SK-N-SH (cell line): ENCODE results near the gene LDLR. TPM values are rescaled to one million over a fixed set of nuclear protein-coding genes. Genes with fewer than 3 reads are reported as not detected.

Source experiments
- CTCF ChIA-PET: fragments of 300-600, 350-600 bp; formaldehyde crosslinking; extraction: SDS; loops from one replicate; lab custom pipeline; 2021; lab: Yijun Ruan, JAX
- POLR2A ChIA-PET: fragments of 350-600 bp; sonication (Branson Sonifier 250); formaldehyde crosslinking; extraction: SDS; loops from one replicate; lab custom pipeline; 2020; ENCODE audit warnings: antibody characterized with exemption, inconsistent platforms; lab: Yijun Ruan, JAX
- DNase-seq: peaks from one replicate; pipeline ENCODE4 v3.0.0; 2012
- H2AFZ ChIP-seq: fragments of 200-600 bp; sonication (generic); 2 replicates; pipeline ENCODE4 v1.8.1; 2016; ENCODE audit warnings: antibody characterized with exemption, mild to moderate bottlenecking, low read depth
- H3F3A ChIP-seq: fragments of 200-600 bp; sonication (generic); replicated peaks from 2 replicates; pipeline ENCODE3; 2016; ENCODE audit warnings: antibody characterized with exemption, mild to moderate bottlenecking; ENCODE audit not compliant: insufficient read depth
- H3K27ac ChIP-seq, 2 experiments: fragments of 200-500 bp in 1 of 2; fragments of 200-600 bp in 1 of 2; sonication (Bioruptor generic) in 1 of 2; sonication (generic), shearing (Covaris generic) in 1 of 2; 2 replicates each; pipeline versions ENCODE4 v1.5.1 to v1.6.1; 2014 to 2016; ENCODE audit warnings: low read depth in 2 of 2, inconsistent platforms in 1 of 2, low read length in 1 of 2, mild to moderate bottlenecking in 1 of 2, mixed read lengths in 1 of 2
- H3K27me3 ChIP-seq: fragments of 200-600 bp; sonication (generic), shearing (Covaris generic); 2 replicates; pipeline ENCODE4 v1.6.1; 2016; ENCODE audit warnings: mixed run types; ENCODE audit not compliant: insufficient read depth
- H3K36me3 ChIP-seq, 2 experiments: fragments of 200-500 bp in 1 of 2; fragments of 200-600 bp in 1 of 2; sonication (Bioruptor generic) in 1 of 2; sonication (generic) in 1 of 2; replicated peaks in 1 of 2; 2 replicates each; pipeline versions ENCODE3 to v1.5.1; 2014 to 2016; ENCODE audit warnings: low read length in 1 of 2, mild to moderate bottlenecking in 1 of 2; ENCODE audit not compliant: insufficient read depth in 2 of 2, control insufficient read depth in 1 of 2
- H3K4me1 ChIP-seq, 2 experiments: fragments of 200-500 bp in 1 of 2; fragments of 200-600 bp in 1 of 2; sonication (Bioruptor generic) in 1 of 2; sonication (generic), shearing (Covaris generic) in 1 of 2; 2 replicates each; pipeline versions ENCODE4 v1.5.1 to v1.6.1; 2014 to 2016; ENCODE audit warnings: low read depth in 1 of 2, low read length in 1 of 2, mixed run types in 1 of 2; ENCODE audit not compliant: insufficient read depth in 2 of 2, control insufficient read depth in 1 of 2
- H3K4me2 ChIP-seq: fragments of 200-600 bp; sonication (generic), shearing (Covaris generic); 2 replicates; pipeline ENCODE4 v1.6.1; 2017; ENCODE audit warnings: mixed run types
- H3K4me3 ChIP-seq, 2 experiments: fragments of 200-500 bp in 1 of 2; fragments of 200-600 bp in 1 of 2; sonication (Bioruptor generic) in 1 of 2; sonication (generic), shearing (Covaris generic) in 1 of 2; 2 replicates each; pipeline versions ENCODE4 v1.5.1 to v1.8.1; 2014 to 2016; ENCODE audit warnings: low read depth in 2 of 2, inconsistent platforms in 1 of 2, low read length in 1 of 2, mild to moderate bottlenecking in 1 of 2, mixed read lengths in 1 of 2, moderate library complexity in 1 of 2
- H3K79me2 ChIP-seq: fragments of 200-600 bp; sonication (generic); 2 replicates; pipeline ENCODE4 v1.8.1; 2017; ENCODE audit warnings: mild to moderate bottlenecking; ENCODE audit not compliant: insufficient read depth
- H3K9ac ChIP-seq: fragments of 200-600 bp; sonication (generic); 2 replicates; pipeline ENCODE4 v1.6.1; 2017; ENCODE audit warnings: mixed run types
- H3K9me2 ChIP-seq: fragments of 200-600 bp; sonication (generic); 2 replicates; pipeline ENCODE4 v1.6.1; 2017; ENCODE audit warnings: mixed run types
- H3K9me3 ChIP-seq: fragments of 200-600 bp; sonication (generic); 2 replicates; pipeline ENCODE4 v1.6.1; 2017; ENCODE audit warnings: mixed run types, mild to moderate bottlenecking, moderate library complexity
- H4K20me1 ChIP-seq: fragments of 200-600 bp; sonication (generic); 2 replicates; pipeline ENCODE4 v1.6.1; 2017; ENCODE audit warnings: mild to moderate bottlenecking, mixed run types; ENCODE audit not compliant: insufficient read depth
- EZH2phosphoT487 ChIP-seq: fragments of 200-600 bp; sonication (generic); IDR thresholded peaks from 2 replicates; pipeline ENCODE4 v1.6.1; 2017; ENCODE audit warnings: low read depth, mixed run types, mild to moderate bottlenecking, antibody characterized with exemption, moderate library complexity, borderline replicate concordance
- FOSL2 ChIP-seq: IDR thresholded peaks from 2 replicates; pipeline ENCODE4 v1.4.0; 2012; ENCODE audit warnings: low read depth, mild to moderate bottlenecking, moderate library complexity, borderline replicate concordance
- FOXJ3 ChIP-seq: sonication (generic); formaldehyde crosslinking; IDR thresholded peaks from 2 replicates; pipeline ENCODE4 v1.5.1; 2020; ENCODE audit warnings: mild to moderate bottlenecking, missing genetic modification reagents
- GABPA ChIP-seq: IDR thresholded peaks from 2 replicates; pipeline ENCODE4 v1.4.0; 2012; ENCODE audit warnings: low read depth, mild to moderate bottlenecking
- MEF2A ChIP-seq: IDR thresholded peaks from 2 replicates; pipeline ENCODE4 v1.4.0; 2012; ENCODE audit warnings: low read depth, borderline replicate concordance
- NFIC ChIP-seq: IDR thresholded peaks from 2 replicates; pipeline ENCODE4 v1.4.0; 2012; ENCODE audit warnings: borderline replicate concordance
- NRF1 ChIP-seq: IDR thresholded peaks from 2 replicates; pipeline ENCODE4 v1.6.1; 2012; ENCODE audit warnings: low read depth, mild to moderate bottlenecking, low read length
- SIN3A ChIP-seq: IDR thresholded peaks from 2 replicates; pipeline ENCODE4 v1.6.1; 2012; ENCODE audit warnings: low read depth, mild to moderate bottlenecking, low read length, moderate library complexity, borderline replicate concordance
- TEAD4 ChIP-seq: IDR thresholded peaks from 2 replicates; pipeline ENCODE4 v1.4.0; 2012; ENCODE audit warnings: mild to moderate bottlenecking, borderline replicate concordance; ENCODE audit not compliant: insufficient read depth
- YY1 ChIP-seq: IDR thresholded peaks from 2 replicates; pipeline ENCODE4 v1.4.0; 2012; ENCODE audit warnings: low read depth, mild to moderate bottlenecking
- WGBS: methylation state at CpG from one replicate; pipeline ENCODE4 v1.1.6; 2017; ENCODE audit warnings: low lambda C conversion rate; 5-methylcytosine and 5-hydroxymethylcytosine counted together
- polyA plus RNA-seq, 3 experiments: library from polyadenylated mRNA; depleted of rRNA; stranded (reverse); fragments of >200 nt; gene quantifications; 2 replicates each; pipeline ENCODE4 v1.2.3, GENCODE V29; 2012
- TF ChIP-seq, protein P1 (sequence below): IDR thresholded peaks from 2 replicates; pipeline ENCODE4; 2012
- TF ChIP-seq, protein P2 (sequence below): IDR thresholded peaks from 2 replicates; pipeline ENCODE4 v1.4.0; 2012; ENCODE audit warnings: low read depth
- TF ChIP-seq, protein P3 (sequence below): IDR thresholded peaks from 2 replicates; pipeline ENCODE4 v1.4.0; 2012; ENCODE audit warnings: low read depth, borderline replicate concordance
- TF ChIP-seq, protein P4 (sequence below): IDR thresholded peaks from 2 replicates; pipeline ENCODE4 v1.4.0; 2012; ENCODE audit warnings: low read depth, borderline replicate concordance

The LDLR gene
- polyA plus RNA-seq, 1 of the 3 experiments (the other 2 are of a cell fraction) = 25.1 TPM

DNA sequence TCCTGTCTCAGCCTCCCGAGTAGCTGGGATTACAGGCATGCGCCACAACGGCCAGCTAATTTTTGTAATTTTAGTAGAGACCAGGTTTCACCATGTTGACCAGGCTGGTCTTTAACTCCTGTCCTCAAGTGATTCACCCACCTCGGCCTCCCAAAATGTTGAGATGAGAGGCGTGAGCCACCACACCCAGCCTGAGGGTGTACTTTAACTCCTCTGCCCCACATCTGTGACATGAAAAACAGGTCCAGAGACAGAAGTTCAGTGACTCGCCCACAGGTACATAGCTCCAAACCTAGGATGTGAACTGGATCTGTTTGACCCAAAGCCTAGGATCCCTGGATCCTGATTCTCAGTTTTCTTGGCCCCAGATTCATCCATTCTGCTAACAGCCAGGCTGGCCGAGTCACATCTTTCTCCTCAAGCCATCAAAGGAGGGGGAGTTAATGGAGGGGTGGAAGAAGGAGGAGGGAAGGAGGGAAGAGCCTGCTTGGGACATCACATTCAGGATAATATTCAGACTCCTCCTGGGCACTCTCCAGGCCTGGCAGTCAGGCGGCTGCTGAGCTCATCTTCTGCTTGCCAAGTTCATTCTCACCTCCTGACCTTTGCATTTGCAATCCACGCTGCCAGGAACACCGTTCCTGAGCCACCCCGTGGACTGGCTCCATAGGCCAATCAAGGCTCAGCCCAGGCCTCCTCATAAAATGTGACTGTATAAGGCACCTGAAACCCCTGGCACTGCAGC, 63.2 kb downstream of the LDLR start:
- Histone ChIP-seq H3K4me1 (peaks cover 2 to 6% of the 10 kb centered on the region in 2 experiments; a peak in 1 of 4 replicates), H3K9ac (0 out of 2 replicates have a peak overlapping the region, but pooled peaks have one; percentile 19), H3K79me2 (peaks cover 72% of the 10 kb centered on the region), H4K20me1 (no peaks in the 10 kb centered on the region), H3K9me2 (no peaks in the 10 kb centered on the region), H3K9me3 (no peaks in the 10 kb centered on the region), H3K36me3 (no peaks in the 10 kb centered on the region), H3F3A (peaks cover 9% of the 10 kb centered on the region), H3K27ac (peak overlapping the region; percentile 1 to 68), H2AFZ (peak overlapping the region; percentile 20), H3K27me3 (no peaks in the 10 kb centered on the region), H3K4me3 (no peak overlapping the region), H3K4me2 (peak overlapping the region; percentile 61)
- WGBS = 50% methylated on average over 10 of the region's 11 CpGs
- no peak for DNase-seq
- CTCF ChIA-PET = interaction anchor here (0.9 to 2.3 kb wide), 4 partner anchors 22 to 48 kb away, joined by 3 to 7 read pairs (median 4); no protein-coding TSS in a partner anchor
- 0 out of 2 replicates have a peak, but pooled peaks have one; percentile 10 for TF ChIP-seq YY1
- no peak for TF ChIP-seq MEF2A
- TF ChIP-seq, protein P1, sequence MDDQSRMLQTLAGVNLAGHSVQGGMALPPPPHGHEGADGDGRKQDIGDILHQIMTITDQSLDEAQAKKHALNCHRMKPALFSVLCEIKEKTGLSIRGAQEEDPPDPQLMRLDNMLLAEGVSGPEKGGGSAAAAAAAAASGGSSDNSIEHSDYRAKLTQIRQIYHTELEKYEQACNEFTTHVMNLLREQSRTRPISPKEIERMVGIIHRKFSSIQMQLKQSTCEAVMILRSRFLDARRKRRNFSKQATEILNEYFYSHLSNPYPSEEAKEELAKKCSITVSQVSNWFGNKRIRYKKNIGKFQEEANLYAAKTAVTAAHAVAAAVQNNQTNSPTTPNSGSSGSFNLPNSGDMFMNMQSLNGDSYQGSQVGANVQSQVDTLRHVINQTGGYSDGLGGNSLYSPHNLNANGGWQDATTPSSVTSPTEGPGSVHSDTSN = no peak
- TF ChIP-seq, protein P2, sequence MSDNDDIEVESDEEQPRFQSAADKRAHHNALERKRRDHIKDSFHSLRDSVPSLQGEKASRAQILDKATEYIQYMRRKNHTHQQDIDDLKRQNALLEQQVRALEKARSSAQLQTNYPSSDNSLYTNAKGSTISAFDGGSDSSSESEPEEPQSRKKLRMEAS = peak; percentile 64; the same call in 1 of the 2 replicates
- peak; percentile 61; the same call in 1 of the 2 replicates for TF ChIP-seq NFIC
- POLR2A ChIA-PET = interaction anchor here (1.3 kb wide), 1 partner anchor 9 kb away, joined by 3 read pairs; no protein-coding TSS in a partner anchor

DNA sequence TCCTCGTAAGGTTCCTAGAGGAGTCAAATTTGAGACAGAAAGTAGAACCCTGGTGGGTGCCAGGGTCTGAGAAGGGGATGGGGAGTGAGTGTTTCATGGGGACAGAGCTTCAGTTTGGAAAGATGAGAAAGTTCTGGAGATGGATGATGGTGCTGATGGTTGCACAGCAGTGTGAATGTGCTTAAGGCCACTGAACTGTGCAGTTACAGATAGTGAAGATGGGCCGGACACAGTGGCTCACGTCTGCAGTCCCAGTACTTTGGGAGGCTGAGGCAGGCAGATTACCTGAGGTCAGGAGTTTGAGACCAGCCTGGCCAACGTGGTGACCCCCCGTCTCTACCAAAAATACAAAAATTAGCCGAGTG, 65.4 kb downstream of the LDLR start:
- DNase-seq = no peak
- peak overlapping the region; percentile 70 to 75 for H3K4me3 ChIP-seq
- POLR2A ChIA-PET = no interaction called here
- H3K9me2 ChIP-seq = no peaks in the 10 kb centered on the region
- TF ChIP-seq, protein P3, sequence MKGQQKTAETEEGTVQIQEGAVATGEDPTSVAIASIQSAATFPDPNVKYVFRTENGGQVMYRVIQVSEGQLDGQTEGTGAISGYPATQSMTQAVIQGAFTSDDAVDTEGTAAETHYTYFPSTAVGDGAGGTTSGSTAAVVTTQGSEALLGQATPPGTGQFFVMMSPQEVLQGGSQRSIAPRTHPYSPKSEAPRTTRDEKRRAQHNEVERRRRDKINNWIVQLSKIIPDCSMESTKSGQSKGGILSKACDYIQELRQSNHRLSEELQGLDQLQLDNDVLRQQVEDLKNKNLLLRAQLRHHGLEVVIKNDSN = no peak
- no peak for TF ChIP-seq FOSL2
- TF ChIP-seq, protein P1 = no peak
- TF ChIP-seq NFIC = no peak
- TF ChIP-seq TEAD4 = no peak
- TF ChIP-seq, protein P4, sequence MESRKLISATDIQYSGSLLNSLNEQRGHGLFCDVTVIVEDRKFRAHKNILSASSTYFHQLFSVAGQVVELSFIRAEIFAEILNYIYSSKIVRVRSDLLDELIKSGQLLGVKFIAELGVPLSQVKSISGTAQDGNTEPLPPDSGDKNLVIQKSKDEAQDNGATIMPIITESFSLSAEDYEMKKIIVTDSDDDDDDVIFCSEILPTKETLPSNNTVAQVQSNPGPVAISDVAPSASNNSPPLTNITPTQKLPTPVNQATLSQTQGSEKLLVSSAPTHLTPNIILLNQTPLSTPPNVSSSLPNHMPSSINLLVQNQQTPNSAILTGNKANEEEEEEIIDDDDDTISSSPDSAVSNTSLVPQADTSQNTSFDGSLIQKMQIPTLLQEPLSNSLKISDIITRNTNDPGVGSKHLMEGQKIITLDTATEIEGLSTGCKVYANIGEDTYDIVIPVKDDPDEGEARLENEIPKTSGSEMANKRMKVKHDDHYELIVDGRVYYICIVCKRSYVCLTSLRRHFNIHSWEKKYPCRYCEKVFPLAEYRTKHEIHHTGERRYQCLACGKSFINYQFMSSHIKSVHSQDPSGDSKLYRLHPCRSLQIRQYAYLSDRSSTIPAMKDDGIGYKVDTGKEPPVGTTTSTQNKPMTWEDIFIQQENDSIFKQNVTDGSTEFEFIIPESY = no peak
- TF ChIP-seq NRF1 = no peak
- TF ChIP-seq EZH2phosphoT487 = no peak
- TF ChIP-seq GABPA = no peak
- no peak for TF ChIP-seq SIN3A
- no peak for TF ChIP-seq FOXJ3 (CRISPR knock-in tag)
- TF ChIP-seq, all 33 proteins: peak for 0
- Histone ChIP-seq H3F3A (peaks cover 9% of the 10 kb centered on the region), H3K27me3 (no peaks in the 10 kb centered on the region), H3K9ac (peak overlapping the region; percentile 81), H2AFZ (peak overlapping the region; percentile 62), H4K20me1 (no peaks in the 10 kb centered on the region), H3K36me3 (no peaks in the 10 kb centered on the region), H3K79me2 (peaks cover 59% of the 10 kb centered on the region), H3K4me2 (peak overlapping the region; percentile 91), H3K27ac (no peak overlapping the region), H3K4me1 (peaks cover 2 to 6% of the 10 kb centered on the region in 2 experiments; a peak in 1 of 4 replicates), H3K9me3 (no peaks in the 10 kb centered on the region)
- 26% methylated on average over 6 of the region's 6 CpGs for WGBS
- CTCF ChIA-PET = interaction anchor here (0.8 to 2.1 kb wide), 5 partner anchors 11 to 28 kb away, joined by 3 to 9 read pairs (median 6); no protein-coding TSS in a partner anchor
